CD4-positive, alpha-beta T cell (primary cell): ENCODE results near the gene MAP3K4. TPM values are rescaled to one million over a fixed set of nuclear protein-coding genes. Genes with fewer than 3 reads are reported as not detected.

Source experiments
- ATAC-seq: fragments of 200-7000 bp; cut with Tn5 transposase; one replicate; pipeline ENCODE4 v1.10.0; 2022; ENCODE audit warnings: mild to moderate bottlenecking; ENCODE audit not compliant: poor library complexity
- CTCF ChIA-PET: fragments of 350-600 bp; sonication (Branson Sonifier 250); formaldehyde crosslinking; loops from one replicate; lab custom pipeline; 2021; ENCODE audit warnings: antibody characterized with exemption, inconsistent platforms; lab: Charles Lee
- POLR2A ChIA-PET: fragments of 350-600 bp; sonication (Branson Sonifier 250); formaldehyde crosslinking; loops from one replicate; lab custom pipeline; 2021; ENCODE audit warnings: antibody characterized with exemption, inconsistent platforms; lab: Charles Lee
- DNase-seq, 14 experiments: peaks; one replicate each; pipeline ENCODE4 v3.0.0-alpha.2; 2013 to 2020; ENCODE audit warnings: mixed read lengths in 2 of 14
- H3K27ac ChIP-seq, 2 donors: one replicate each; pipeline versions ENCODE4 v1.5.1 to v1.7.0; 2013; ENCODE audit warnings: low read length in 2 of 2, low read depth in 1 of 2, mild to moderate bottlenecking in 1 of 2
- H3K27me3 ChIP-seq, 2 experiments: 1 replicate in 1 of 2; 2 replicates in 1 of 2; pipeline versions ENCODE4 v1.6.1 to v1.7.0; 2013; ENCODE audit warnings: low read length in 2 of 2, control low read depth in 1 of 2, mild to moderate bottlenecking in 1 of 2, moderate library complexity in 1 of 2; ENCODE audit not compliant: insufficient read depth in 2 of 2, control insufficient read depth in 1 of 2
- H3K36me3 ChIP-seq: one replicate; pipeline ENCODE4 v1.6.1; 2013; ENCODE audit warnings: low read length, control low read depth; ENCODE audit not compliant: insufficient read depth
- H3K4me1 ChIP-seq: one replicate; pipeline ENCODE4 v1.6.1; 2013; ENCODE audit warnings: low read length, control low read depth; ENCODE audit not compliant: insufficient read depth
- H3K4me3 ChIP-seq: one replicate; pipeline ENCODE4 v1.5.1; 2013; ENCODE audit warnings: mild to moderate bottlenecking, low read length, moderate library complexity
- H3K9me3 ChIP-seq, 2 experiments: 1 replicate in 1 of 2; 2 replicates in 1 of 2; pipeline versions ENCODE4 v1.6.1 to v1.7.0; 2013; ENCODE audit warnings: low read length in 2 of 2, mild to moderate bottlenecking in 2 of 2, control low read depth in 1 of 2, moderate library complexity in 1 of 2; ENCODE audit not compliant: control insufficient read depth in 1 of 2, insufficient read depth in 1 of 2
- H3K27ac Mint-ChIP-seq: one replicate; pipeline ENCODE4 v1.8.0; 2020; ENCODE audit warnings: mixed read lengths
- H3K27me3 Mint-ChIP-seq: one replicate; pipeline ENCODE4 v1.8.0; 2021; ENCODE audit warnings: mixed read lengths
- H3K36me3 Mint-ChIP-seq: one replicate; pipeline ENCODE4 v1.8.0; 2021; ENCODE audit warnings: low read depth, mixed read lengths
- H3K4me1 Mint-ChIP-seq: one replicate; pipeline ENCODE4 v1.8.0; 2021; ENCODE audit warnings: low read depth, mixed read lengths
- H3K4me3 Mint-ChIP-seq: one replicate; pipeline ENCODE4 v1.8.0; 2020; ENCODE audit warnings: mild to moderate bottlenecking, mixed read lengths
- H3K9me3 Mint-ChIP-seq: one replicate; pipeline ENCODE4 v1.8.0; 2020; ENCODE audit warnings: mixed read lengths
- CTCF ChIP-seq: fragments of 200-600 bp; IDR thresholded peaks from one replicate; pipeline ENCODE4 v1.8.0; 2022; ENCODE audit warnings: antibody characterized with exemption, mild to moderate bottlenecking
- intact Hi-C, 2 experiments: fragments of 100-400 bp; cut with DNase I in 1 of 2; cut with micrococcal nuclease in 1 of 2; formaldehyde crosslinking; loops; one replicate each; pipeline versions ENCODE4 v1.15.1 to v1.9.0; 2023 to 2025; cut with DNase I, micrococcal nuclease
- total RNA-seq, 174 experiments: library from RNA in 2 of 174; stranded (reverse) in 2 of 174; gene quantifications; one replicate each; pipeline ENCODE4 v1.2.3 and lab custom pipeline; 2021 to 2026

MAP3K4 gene
- total RNA-seq, 2 experiments from 2014 or later, result 75.5 to 80.3 TPM

- Histone ChIP-seq H3K4me1 (peaks cover 13% of the 10 kb centered on the region), H3K4me3 (no peak overlapping the region), H3K27ac (no peak overlapping the region), H3K27me3 (no peaks in the 10 kb centered on the region), H3K36me3 (peaks cover 96% of the 10 kb centered on the region), H3K9me3 (no peaks in the 10 kb centered on the region)
- H3K4me1 Mint-ChIP-seq, result peaks cover 33% of the 10 kb centered on the region
- TF ChIP-seq CTCF, result no peak
- no peaks in the 10 kb centered on the region for H3K9me3 Mint-ChIP-seq
- intact Hi-C loops, result loop anchor here in 1 of 2 experiments (5.0 to 10.0 kb wide), 2 partner anchors 118 to 175 kb away; partner anchors contain the start of gene MAP3K4
- no peak overlapping the region for H3K4me3 Mint-ChIP-seq
- H3K36me3 Mint-ChIP-seq, result peaks cover 98% of the 10 kb centered on the region
- no peaks in the 10 kb centered on the region for H3K27me3 Mint-ChIP-seq
- DNase-seq (no peak), ATAC-seq (no peak)
- peak overlapping the region; percentile 91 for H3K27ac Mint-ChIP-seq
- ChIA-PET CTCF (interaction anchor here (0.5 to 2.4 kb wide), 2 partner anchors 29 to 261 kb away, joined by 4 to 8 read pairs; no protein-coding TSS in a partner anchor), POLR2A (no interaction called here)
Measured at GRCh38 chr6:161110028-161110779, 118.6 kb downstream of the MAP3K4 start.

GRCh38 chr6:161111261-161111660 is 119.7 kb downstream of the MAP3K4 start:
- Histone ChIP-seq H3K9me3 (no peaks in the 10 kb centered on the region), H3K36me3 (peaks cover 97% of the 10 kb centered on the region), H3K4me1 (peaks cover 13% of the 10 kb centered on the region), H3K27ac (peak overlapping the region in 1 of 2 donors; percentile 30), H3K27me3 (no peaks in the 10 kb centered on the region), H3K4me3 (no peak overlapping the region)
- Mint-ChIP-seq H3K9me3 (no peaks in the 10 kb centered on the region), H3K27ac (peak overlapping the region; percentile 91), H3K36me3 (peaks cover 98% of the 10 kb centered on the region), H3K4me1 (peaks cover 33% of the 10 kb centered on the region), H3K27me3 (no peaks in the 10 kb centered on the region), H3K4me3 (peak overlapping the region; percentile 27)
- ChIA-PET CTCF (interaction anchor here (2.4 kb wide), 1 partner anchor 260 kb away, joined by 8 read pairs; no protein-coding TSS in a partner anchor), POLR2A (interaction anchor here (0.7 to 1.3 kb wide), 6 partner anchors 14 to 163 kb away, joined by 3 to 5 read pairs (median 4); partner anchors contain the start of gene AGPAT4)
- no peak for TF ChIP-seq CTCF
- intact Hi-C loops, result loop anchor here in 1 of 2 experiments (1.0 to 10.0 kb wide), 3 partner anchors 18 to 176 kb away; partner anchors contain the start of gene MAP3K4
- ATAC-seq, result peak; percentile 98
- peak in 6 of 14 experiments; percentile 14 to 67 (median 41) for DNase-seq

DNA sequence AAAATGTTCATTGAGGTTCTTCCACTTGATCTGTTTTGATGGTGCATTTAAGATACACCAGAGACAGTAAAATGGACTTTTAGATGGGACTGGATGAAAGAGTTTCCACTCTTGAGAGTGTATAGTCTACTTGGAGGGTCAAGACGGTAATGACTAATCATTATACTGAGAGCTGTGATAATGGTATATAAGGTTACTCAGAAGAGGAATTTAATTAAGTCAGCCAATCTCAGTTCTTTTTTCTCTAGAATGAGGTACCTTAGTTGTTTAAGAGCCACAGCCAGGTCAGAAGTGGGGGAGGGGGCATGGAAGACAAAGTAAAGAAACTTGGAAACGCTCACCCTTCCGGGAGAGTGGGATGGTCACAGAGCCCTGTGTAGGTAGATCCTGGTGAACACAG is 123.9 kb downstream of the MAP3K4 start:
- DNase-seq (no peak), ATAC-seq (no peak)
- no peaks in the 10 kb centered on the region for H3K27me3 ChIP-seq
- H3K9me3 ChIP-seq, result no peaks in the 10 kb centered on the region
- peaks cover 29% of the 10 kb centered on the region for H3K4me1 Mint-ChIP-seq
- intact Hi-C loops, result loop anchor here (5.0 to 10.0 kb wide), 2 partner anchors 112 to 181 kb away; no protein-coding TSS in a partner anchor
- H3K4me1 ChIP-seq, result peaks cover 13% of the 10 kb centered on the region
- peaks cover 98% of the 10 kb centered on the region for H3K36me3 Mint-ChIP-seq
- peaks cover 7% of the 10 kb centered on the region for H3K9me3 Mint-ChIP-seq
- H3K27ac ChIP-seq, result no peak overlapping the region
- H3K4me3 Mint-ChIP-seq, result no peak overlapping the region
- H3K27me3 Mint-ChIP-seq, result no peaks in the 10 kb centered on the region
- ChIA-PET CTCF (interaction anchor here (1.3 kb wide), 1 partner anchor 185 kb away, joined by 4 read pairs; no protein-coding TSS in a partner anchor), POLR2A (no interaction called here)
- peak overlapping the region; percentile 25 for H3K27ac Mint-ChIP-seq
- no peak overlapping the region for H3K4me3 ChIP-seq
- no peak for TF ChIP-seq CTCF
- peaks cover 83% of the 10 kb centered on the region for H3K36me3 ChIP-seq
